ENCODE measurements around the gene WNT3A.
"Not testable (repeated sequence)": the region's sequence is repeated elsewhere in the genome, so short reads cannot be mapped to it uniquely, and the experiment has no call there.

WNT3A gene

GRCh38 chr1:228011721-228012311 lies 5.0 kb downstream of the WNT3A start:
- no peak for DNase-seq

- no peak for DNase-seq
Observed at GRCh38 chr1:228012555-228012954, 5.8 kb downstream of the WNT3A start.

- no peak for DNase-seq
Observed at GRCh38 chr1:228013131-228013934, 6.5 kb downstream of the WNT3A start.

- no peak for DNase-seq
Observed at GRCh38 chr1:228013935-228014930, 7.4 kb downstream of the WNT3A start.

GRCh38 chr1:228015276-228016180 lies 8.7 kb downstream of the WNT3A start:
- no peak for DNase-seq

GRCh38 chr1:228016181-228016510 lies 9.3 kb downstream of the WNT3A start:
- no peak for DNase-seq

GRCh38 chr1:228016653-228017355 lies 10.0 kb downstream of the WNT3A start:
- DNase-seq: no peak

GRCh38 chr1:228017356-228018124 lies 10.7 kb downstream of the WNT3A start:
- DNase-seq: no peak

- no peak for DNase-seq
Observed at GRCh38 chr1:228018125-228018398, 11.3 kb downstream of the WNT3A start.

GRCh38 chr1:228018961-228019721 lies 12.3 kb downstream of the WNT3A start:
- DNase-seq: no peak

- DNase-seq: not testable (repeated sequence)
Observed at GRCh38 chr1:228019722-228020083, 12.9 kb downstream of the WNT3A start.

GRCh38 chr1:228020686-228021354 lies 14.0 kb downstream of the WNT3A start:
- no peak for DNase-seq

GRCh38 chr1:228021355-228022030 lies 14.7 kb downstream of the WNT3A start:
- no peak for DNase-seq

GRCh38 chr1:228022571-228023293 lies 15.9 kb downstream of the WNT3A start:
- no peak for DNase-seq

GRCh38 chr1:228023294-228023639 lies 16.5 kb downstream of the WNT3A start:
- no peak for DNase-seq

- no peak for DNase-seq
Observed at GRCh38 chr1:228029281-228029680, 22.5 kb downstream of the WNT3A start.

GRCh38 chr1:228030451-228031201 lies 23.8 kb downstream of the WNT3A start:
- no peak for DNase-seq

All from effector CD8-positive, alpha-beta T cell (primary cell).